Tibial nerve (tissue), 3 donors: ENCODE measurements around the gene CENPP.

ENCODE experiments used
- POLR2A ChIP-seq, 2 donors: fragments of 450-650 bp; IDR thresholded peaks; one replicate each; pipeline ENCODE4 v1.6.1; 2017; ENCODE audit warnings: antibody characterized with exemption in 2 of 2, mild to moderate bottlenecking in 2 of 2, moderate library complexity in 2 of 2
- TF ChIP-seq, protein P1 (sequence below), 5 experiments: fragments of 200-600 bp in 3 of 5; fragments of 450-650 bp in 2 of 5; sonication (generic) in 3 of 5; IDR thresholded peaks; one replicate each; pipeline ENCODE4 v1.5.1; 2016 to 2019; ENCODE audit warnings: antibody characterized with exemption in 5 of 5, mild to moderate bottlenecking in 3 of 5, moderate library complexity in 2 of 5

DNA sequence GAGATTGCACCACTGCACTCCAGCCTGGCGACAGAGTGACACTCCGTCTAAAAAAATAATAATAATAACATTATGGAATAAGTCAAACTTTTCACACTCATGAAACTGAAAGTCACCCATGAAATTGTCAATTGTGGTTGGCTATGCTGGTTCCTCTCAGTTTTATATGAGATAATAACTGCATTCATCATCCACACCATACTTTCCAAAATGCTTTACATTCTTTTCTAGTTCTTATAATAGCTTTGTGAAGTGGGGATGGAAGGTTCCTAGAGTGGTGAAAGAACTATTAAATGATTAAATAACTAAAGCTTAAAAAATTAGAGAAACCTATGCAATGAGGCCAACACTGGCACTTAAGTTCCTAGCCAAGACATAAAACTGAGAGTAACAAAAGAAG is 169.1 kb downstream of the CENPP start:
- TF ChIP-seq, protein P1, sequence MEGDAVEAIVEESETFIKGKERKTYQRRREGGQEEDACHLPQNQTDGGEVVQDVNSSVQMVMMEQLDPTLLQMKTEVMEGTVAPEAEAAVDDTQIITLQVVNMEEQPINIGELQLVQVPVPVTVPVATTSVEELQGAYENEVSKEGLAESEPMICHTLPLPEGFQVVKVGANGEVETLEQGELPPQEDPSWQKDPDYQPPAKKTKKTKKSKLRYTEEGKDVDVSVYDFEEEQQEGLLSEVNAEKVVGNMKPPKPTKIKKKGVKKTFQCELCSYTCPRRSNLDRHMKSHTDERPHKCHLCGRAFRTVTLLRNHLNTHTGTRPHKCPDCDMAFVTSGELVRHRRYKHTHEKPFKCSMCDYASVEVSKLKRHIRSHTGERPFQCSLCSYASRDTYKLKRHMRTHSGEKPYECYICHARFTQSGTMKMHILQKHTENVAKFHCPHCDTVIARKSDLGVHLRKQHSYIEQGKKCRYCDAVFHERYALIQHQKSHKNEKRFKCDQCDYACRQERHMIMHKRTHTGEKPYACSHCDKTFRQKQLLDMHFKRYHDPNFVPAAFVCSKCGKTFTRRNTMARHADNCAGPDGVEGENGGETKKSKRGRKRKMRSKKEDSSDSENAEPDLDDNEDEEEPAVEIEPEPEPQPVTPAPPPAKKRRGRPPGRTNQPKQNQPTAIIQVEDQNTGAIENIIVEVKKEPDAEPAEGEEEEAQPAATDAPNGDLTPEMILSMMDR (IDR thresholded peaks at IDR 0.05), result no peak
- TF ChIP-seq POLR2A (IDR thresholded peaks at IDR 0.05), result no peak
